Measurements from ENCODE around the gene ALDH3B2. TPM values are rescaled to one million over a fixed set of nuclear protein-coding genes. Genes with fewer than 3 reads are reported as not detected.

Gene ALDH3B2
- total RNA-seq, 1 donor from 2014 or later: 0.20 TPM

GRCh38 chr11:67613960-67614715, 60.3 kb downstream of the ALDH3B2 start:
- peak; percentile 64 for DNase-seq (ENCODE audit: low read depth)

GRCh38 chr11:67613313-67613959, 61.0 kb downstream of the ALDH3B2 start:
- no peak for DNase-seq (ENCODE audit: low read depth)

- no peak for DNase-seq (ENCODE audit: low read depth)
Observed at GRCh38 chr11:67612751-67613150, 61.7 kb downstream of the ALDH3B2 start.

Other genes with a start within 250 kb of the ALDH3B2 start
- 25.5 and 51.7 TPM in 2 replicates for gene RPS6KB2, start 246.1 kb downstream of the ALDH3B2 start, total RNA-seq
- gene PTPRCAP, start 236.9 kb downstream of the ALDH3B2 start, total RNA-seq: 0.17 and 0.85 TPM in 2 replicates
- gene CORO1B, start 231.1 kb downstream of the ALDH3B2 start, total RNA-seq: 115 and 197 TPM in 2 replicates
- not detected in 2 replicates for gene GPR152, start 221.9 kb downstream of the ALDH3B2 start, total RNA-seq
- not detected in 2 replicates for gene CABP4, start 219.3 kb downstream of the ALDH3B2 start, total RNA-seq
- 32.5 and 65.7 TPM in 2 replicates for gene TMEM134, start 205.4 kb downstream of the ALDH3B2 start, total RNA-seq
- 53.2 and 56.8 TPM in 2 replicates for gene AIP, start 191.6 kb downstream of the ALDH3B2 start, total RNA-seq
- gene PITPNM1, start 169.3 kb downstream of the ALDH3B2 start, total RNA-seq: 46.9 and 151 TPM in 2 replicates
- 34.4 and 90.4 TPM in 2 replicates for gene CDK2AP2, start 166.5 kb downstream of the ALDH3B2 start, total RNA-seq
- gene CABP2, start 151.2 kb downstream of the ALDH3B2 start, total RNA-seq: not detected in 2 replicates
- 1,794 and 3,608 TPM in 2 replicates for gene GSTP1, start 90.8 kb downstream of the ALDH3B2 start, total RNA-seq
- 184 and 192 TPM in 2 replicates for gene NDUFV1, start 67.7 kb downstream of the ALDH3B2 start, total RNA-seq
- 3.9 and 8.2 TPM in 2 replicates for gene NUDT8, start 44.7 kb downstream of the ALDH3B2 start, total RNA-seq
- gene TBX10, start 34.9 kb downstream of the ALDH3B2 start, total RNA-seq: not detected in 2 replicates
- 0.10 and 0.17 TPM in 2 replicates for gene ACY3, start 23.9 kb downstream of the ALDH3B2 start, total RNA-seq

Measured in renal cortical epithelial cell (primary cell).